Astrocyte (in vitro differentiated cells and primary cell): ENCODE data around the gene LRMDA. TPM values are rescaled to one million over a fixed set of nuclear protein-coding genes. Genes with fewer than 3 reads are reported as not detected.

Experiments used
- DNase-seq: peaks from one replicate; pipeline ENCODE4 v3.0.0-alpha.2; 2010; ENCODE audit warnings: low read depth
- FAIRE-seq: peaks from 2 replicates; lab custom pipeline; 2011; peaks lifted over from hg19 to GRCh38; lab: Jason Lieb, UNC
- H2AFZ ChIP-seq: 2 replicates; pipeline ENCODE4 v1.6.0; 2012; ENCODE audit warnings: low read depth, low read length, inconsistent platforms
- H3K27ac ChIP-seq: 2 replicates; pipeline ENCODE4 v1.5.1; 2011; ENCODE audit warnings: low read depth, low read length, inconsistent platforms
- H3K27me3 ChIP-seq: 2 replicates; pipeline ENCODE4 v1.6.0; 2011; ENCODE audit warnings: low read length, inconsistent platforms; ENCODE audit not compliant: insufficient read depth
- H3K36me3 ChIP-seq: 2 replicates; pipeline ENCODE4 v1.5.1; 2011; ENCODE audit warnings: low read length, inconsistent platforms; ENCODE audit not compliant: insufficient read depth
- H3K4me1 ChIP-seq: 2 replicates; pipeline ENCODE4 v1.5.1; 2011; ENCODE audit warnings: low read length, inconsistent platforms; ENCODE audit not compliant: insufficient read depth
- H3K4me2 ChIP-seq: 2 replicates; pipeline ENCODE4 v1.6.0; 2012; ENCODE audit warnings: low read length, inconsistent platforms
- H3K4me3 ChIP-seq: 2 replicates; pipeline ENCODE4 v1.5.1; 2011; ENCODE audit warnings: low read depth, mild to moderate bottlenecking, low read length, inconsistent platforms; ENCODE audit not compliant: insufficient read depth
- H3K79me2 ChIP-seq: 2 replicates; pipeline ENCODE4 v1.6.0; 2012; ENCODE audit warnings: mild to moderate bottlenecking, low read length, inconsistent platforms; ENCODE audit not compliant: insufficient read depth
- H3K9ac ChIP-seq: 2 replicates; pipeline ENCODE4 v1.6.0; 2012; ENCODE audit warnings: mild to moderate bottlenecking, low read length, inconsistent platforms
- H3K9me3 ChIP-seq: 2 replicates; pipeline ENCODE4 v1.5.1; 2012; ENCODE audit warnings: low read depth, mild to moderate bottlenecking, low read length, inconsistent platforms; ENCODE audit not compliant: insufficient read depth
- H4K20me1 ChIP-seq: 2 replicates; pipeline ENCODE4 v1.6.0; 2012; ENCODE audit warnings: low read length, inconsistent platforms; ENCODE audit not compliant: insufficient read depth
- H3K27ac Mint-ChIP-seq: one replicate; pipeline ENCODE4 v1.8.0; 2021; ENCODE audit warnings: mild to moderate bottlenecking, mixed read lengths; ENCODE audit not compliant: unreplicated experiment
- H3K27me3 Mint-ChIP-seq: one replicate; pipeline ENCODE4 v1.8.0; 2021; ENCODE audit warnings: low read depth, mixed read lengths; ENCODE audit not compliant: unreplicated experiment
- H3K36me3 Mint-ChIP-seq: one replicate; pipeline ENCODE4 v1.8.0; 2021; ENCODE audit warnings: low read depth, mixed read lengths; ENCODE audit not compliant: unreplicated experiment
- H3K4me1 Mint-ChIP-seq: one replicate; pipeline ENCODE4 v1.8.0; 2021; ENCODE audit warnings: low read depth, mixed read lengths; ENCODE audit not compliant: unreplicated experiment
- H3K4me3 Mint-ChIP-seq: one replicate; pipeline ENCODE4 v1.8.0; 2021; ENCODE audit warnings: mild to moderate bottlenecking, moderate library complexity, mixed read lengths; ENCODE audit not compliant: unreplicated experiment
- H3K9me3 Mint-ChIP-seq: one replicate; pipeline ENCODE4 v1.8.0; 2021; ENCODE audit warnings: mild to moderate bottlenecking, mixed read lengths; ENCODE audit not compliant: unreplicated experiment
- EZH2 ChIP-seq: IDR thresholded peaks from 2 replicates; pipeline ENCODE4 v1.6.1; 2012; ENCODE audit warnings: mild to moderate bottlenecking, low read length, inconsistent platforms; ENCODE audit not compliant: insufficient read depth
- total RNA-seq: library from RNA; stranded (reverse); gene quantifications from 2 replicates; pipeline ENCODE4 v1.2.1, GENCODE V29; 2021
- TF ChIP-seq, protein P1 (sequence below): IDR thresholded peaks from 2 replicates; pipeline ENCODE4 v1.5.1; 2011; ENCODE audit warnings: low read depth, mild to moderate bottlenecking, inconsistent platforms, low read length, moderate library complexity; ENCODE audit not compliant: insufficient read depth

LRMDA gene
- total RNA-seq, 1 donor from 2014 or later = 2.7 TPM

- Histone ChIP-seq H3K4me3 (no peak overlapping the region), H2AFZ (no peak overlapping the region), H3K79me2 (no peaks in the 10 kb centered on the region), H3K9me3 (no peaks in the 10 kb centered on the region), H3K27ac (no peak overlapping the region), H3K9ac (no peak overlapping the region), H4K20me1 (no peaks in the 10 kb centered on the region), H3K36me3 (no peaks in the 10 kb centered on the region), H3K27me3 (no peaks in the 10 kb centered on the region), H3K4me2 (no peak overlapping the region), H3K4me1 (no peaks in the 10 kb centered on the region)
- no peak for TF ChIP-seq EZH2
- TF ChIP-seq, protein P1, sequence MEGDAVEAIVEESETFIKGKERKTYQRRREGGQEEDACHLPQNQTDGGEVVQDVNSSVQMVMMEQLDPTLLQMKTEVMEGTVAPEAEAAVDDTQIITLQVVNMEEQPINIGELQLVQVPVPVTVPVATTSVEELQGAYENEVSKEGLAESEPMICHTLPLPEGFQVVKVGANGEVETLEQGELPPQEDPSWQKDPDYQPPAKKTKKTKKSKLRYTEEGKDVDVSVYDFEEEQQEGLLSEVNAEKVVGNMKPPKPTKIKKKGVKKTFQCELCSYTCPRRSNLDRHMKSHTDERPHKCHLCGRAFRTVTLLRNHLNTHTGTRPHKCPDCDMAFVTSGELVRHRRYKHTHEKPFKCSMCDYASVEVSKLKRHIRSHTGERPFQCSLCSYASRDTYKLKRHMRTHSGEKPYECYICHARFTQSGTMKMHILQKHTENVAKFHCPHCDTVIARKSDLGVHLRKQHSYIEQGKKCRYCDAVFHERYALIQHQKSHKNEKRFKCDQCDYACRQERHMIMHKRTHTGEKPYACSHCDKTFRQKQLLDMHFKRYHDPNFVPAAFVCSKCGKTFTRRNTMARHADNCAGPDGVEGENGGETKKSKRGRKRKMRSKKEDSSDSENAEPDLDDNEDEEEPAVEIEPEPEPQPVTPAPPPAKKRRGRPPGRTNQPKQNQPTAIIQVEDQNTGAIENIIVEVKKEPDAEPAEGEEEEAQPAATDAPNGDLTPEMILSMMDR = no peak
- H3K4me1 Mint-ChIP-seq = peaks cover 23% of the 10 kb centered on the region
- no peak for FAIRE-seq
- H3K36me3 Mint-ChIP-seq = no peaks in the 10 kb centered on the region
- H3K27ac Mint-ChIP-seq = no peak overlapping the region
- DNase-seq = no peak
- H3K4me3 Mint-ChIP-seq = no peak overlapping the region
- no peaks in the 10 kb centered on the region for H3K9me3 Mint-ChIP-seq
- H3K27me3 Mint-ChIP-seq = peaks cover 33% of the 10 kb centered on the region
Measured at GRCh38 chr10:75538765-75539164, 107.3 kb downstream of the LRMDA start.

DNA sequence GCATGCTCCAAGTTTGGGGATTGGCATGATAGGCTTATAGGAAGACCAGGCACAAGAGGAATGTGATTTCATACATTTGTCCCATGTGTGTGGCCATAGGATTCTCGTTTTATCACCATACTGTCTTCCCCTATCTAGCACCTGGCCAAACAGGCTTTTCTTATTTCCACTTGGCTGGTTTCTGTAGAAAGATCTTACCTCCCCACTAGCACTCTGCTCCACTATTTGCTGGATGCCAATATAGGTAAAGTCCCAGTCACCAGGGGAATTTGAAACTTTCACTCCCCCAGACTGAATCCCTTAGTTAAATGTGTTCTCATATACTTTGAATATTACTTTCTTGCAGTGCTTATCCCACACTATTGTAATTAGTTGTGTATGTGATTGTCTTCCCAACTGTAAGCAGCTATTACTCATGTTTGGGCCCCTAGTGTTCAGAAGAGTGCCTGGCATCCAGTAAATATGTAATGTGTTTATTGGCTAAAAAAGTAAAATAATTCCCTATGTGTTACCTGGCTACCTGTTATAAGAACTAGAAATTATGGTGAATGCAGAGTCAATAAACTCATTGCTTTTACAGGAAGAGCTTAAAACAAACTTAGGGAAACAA lies 109.0 kb downstream of the LRMDA start:
- no peak overlapping the region for H2AFZ ChIP-seq
- no peaks in the 10 kb centered on the region for H3K27me3 ChIP-seq
- H3K4me1 Mint-ChIP-seq = peaks cover 38% of the 10 kb centered on the region
- no peaks in the 10 kb centered on the region for H3K36me3 Mint-ChIP-seq
- no peak overlapping the region for H3K27ac ChIP-seq
- H3K79me2 ChIP-seq = no peaks in the 10 kb centered on the region
- FAIRE-seq = no peak
- H3K27me3 Mint-ChIP-seq = peaks cover 31% of the 10 kb centered on the region
- no peak overlapping the region for H3K4me3 Mint-ChIP-seq
- DNase-seq = no peak
- no peaks in the 10 kb centered on the region for H3K9me3 Mint-ChIP-seq
- no peaks in the 10 kb centered on the region for H3K36me3 ChIP-seq
- H3K9ac ChIP-seq = no peak overlapping the region
- no peak overlapping the region for H3K4me3 ChIP-seq
- H3K4me1 ChIP-seq = no peaks in the 10 kb centered on the region
- H3K9me3 ChIP-seq = no peaks in the 10 kb centered on the region
- no peak overlapping the region for H3K27ac Mint-ChIP-seq
- no peak for TF ChIP-seq EZH2
- TF ChIP-seq, protein P1 = no peak
- H4K20me1 ChIP-seq = no peaks in the 10 kb centered on the region
- no peak overlapping the region for H3K4me2 ChIP-seq

DNA sequence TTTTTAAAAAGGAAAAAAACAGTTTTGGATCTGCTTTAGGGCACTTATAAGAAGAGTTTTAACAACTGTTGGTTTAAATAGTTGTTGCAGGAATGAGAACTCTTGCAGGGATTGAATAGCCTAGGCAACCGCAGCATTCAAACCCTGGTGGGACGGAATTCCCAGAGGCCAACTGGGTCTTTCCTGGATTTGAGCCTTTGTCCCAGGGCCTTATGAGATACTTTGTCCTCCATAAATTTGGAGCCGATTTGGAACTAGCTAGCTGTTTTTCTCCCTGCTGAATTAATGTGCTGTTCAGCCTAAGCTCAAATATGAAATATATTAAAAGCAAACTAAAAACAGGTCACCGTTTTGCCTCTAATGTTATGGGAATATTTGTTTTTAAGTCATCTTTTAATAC lies 109.6 kb downstream of the LRMDA start:
- Mint-ChIP-seq H3K9me3 (no peaks in the 10 kb centered on the region), H3K4me3 (no peak overlapping the region), H3K27ac (no peak overlapping the region), H3K27me3 (peaks cover 28% of the 10 kb centered on the region), H3K4me1 (peaks cover 42% of the 10 kb centered on the region), H3K36me3 (no peaks in the 10 kb centered on the region)
- Histone ChIP-seq H3K36me3 (no peaks in the 10 kb centered on the region), H3K4me3 (no peak overlapping the region), H3K9me3 (no peaks in the 10 kb centered on the region), H2AFZ (no peak overlapping the region), H4K20me1 (no peaks in the 10 kb centered on the region), H3K79me2 (no peaks in the 10 kb centered on the region), H3K27me3 (no peaks in the 10 kb centered on the region), H3K9ac (no peak overlapping the region), H3K4me1 (peaks cover 1% of the 10 kb centered on the region), H3K4me2 (no peak overlapping the region), H3K27ac (no peak overlapping the region)
- TF ChIP-seq, protein P1 = no peak
- TF ChIP-seq EZH2 = no peak
- DNase-seq (no peak), FAIRE-seq (no peak)
